Loucy (cell line): ENCODE data around the gene MCOLN2.

Experiments
- CTCF ChIP-seq: fragments of 200-600 bp; sonication (generic); conservative IDR thresholded peaks from 2 replicates; pipeline ENCODE4 v1.5.1; 2014; ENCODE audit warnings: mild to moderate bottlenecking, antibody characterized with exemption, low read length
- EZH2phosphoT487 ChIP-seq: fragments of 200-600 bp; IDR thresholded peaks from 2 replicates; pipeline ENCODE4 v1.6.1; 2018; ENCODE audit warnings: antibody characterized with exemption, mild to moderate bottlenecking, moderate library complexity, borderline replicate concordance

GRCh38 chr1:84899969-84900368 lies 96.9 kb downstream of the MCOLN2 start:
- TF ChIP-seq EZH2phosphoT487 (no peak), CTCF (no peak)
